ENCODE results near the gene TBC1D10A.
A peak's percentile ranks its signal among the peaks of the same experiment; 100 is the strongest.

DNA sequence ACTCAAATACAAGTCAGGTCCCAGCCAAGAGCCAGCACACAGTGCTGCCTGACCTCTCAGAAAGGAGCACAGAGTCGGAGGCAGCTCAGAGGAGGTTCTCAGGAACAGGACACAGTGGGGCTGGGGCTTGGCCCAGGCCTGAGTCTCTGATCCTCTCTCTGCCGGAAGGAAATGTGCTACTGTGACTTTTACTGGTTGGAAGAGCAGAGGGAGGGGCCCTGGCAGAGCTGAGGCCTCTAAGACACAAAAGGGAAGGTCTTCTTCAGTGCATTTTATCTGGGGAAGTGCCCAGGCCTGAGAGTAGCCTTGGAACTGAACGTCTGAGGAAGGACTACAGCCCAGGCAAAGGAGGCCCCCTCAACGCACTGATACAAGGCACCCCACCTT is 21.2 kb downstream of the TBC1D10A start:
- TF ChIP-seq, protein P1, sequence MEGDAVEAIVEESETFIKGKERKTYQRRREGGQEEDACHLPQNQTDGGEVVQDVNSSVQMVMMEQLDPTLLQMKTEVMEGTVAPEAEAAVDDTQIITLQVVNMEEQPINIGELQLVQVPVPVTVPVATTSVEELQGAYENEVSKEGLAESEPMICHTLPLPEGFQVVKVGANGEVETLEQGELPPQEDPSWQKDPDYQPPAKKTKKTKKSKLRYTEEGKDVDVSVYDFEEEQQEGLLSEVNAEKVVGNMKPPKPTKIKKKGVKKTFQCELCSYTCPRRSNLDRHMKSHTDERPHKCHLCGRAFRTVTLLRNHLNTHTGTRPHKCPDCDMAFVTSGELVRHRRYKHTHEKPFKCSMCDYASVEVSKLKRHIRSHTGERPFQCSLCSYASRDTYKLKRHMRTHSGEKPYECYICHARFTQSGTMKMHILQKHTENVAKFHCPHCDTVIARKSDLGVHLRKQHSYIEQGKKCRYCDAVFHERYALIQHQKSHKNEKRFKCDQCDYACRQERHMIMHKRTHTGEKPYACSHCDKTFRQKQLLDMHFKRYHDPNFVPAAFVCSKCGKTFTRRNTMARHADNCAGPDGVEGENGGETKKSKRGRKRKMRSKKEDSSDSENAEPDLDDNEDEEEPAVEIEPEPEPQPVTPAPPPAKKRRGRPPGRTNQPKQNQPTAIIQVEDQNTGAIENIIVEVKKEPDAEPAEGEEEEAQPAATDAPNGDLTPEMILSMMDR (IDR thresholded peaks at IDR 0.05) = no peak
- peak in 1 of 2 donors; percentile 62 for TF ChIP-seq POLR2A (IDR thresholded peaks at IDR 0.05)
